Peyer's patch (tissue), 4 donors: ENCODE measurements around the gene CPNE7. TPM values are rescaled to one million over a fixed set of nuclear protein-coding genes. Genes with fewer than 3 reads are reported as not detected.

Experiments
- DNase-seq, 3 donors: peaks; one replicate each; pipeline ENCODE4 v3.0.0-alpha.2; 2017 to 2019
- H3K27ac ChIP-seq, 4 donors: fragments of 200-600 bp; sonication (generic); one replicate each; pipeline ENCODE4 v1.5.1; 2016 to 2019
- H3K27me3 ChIP-seq, 2 donors: fragments of 200-600 bp; sonication (generic); one replicate each; pipeline ENCODE4 v1.5.1; 2019
- H3K36me3 ChIP-seq, 3 donors: fragments of 200-600 bp; sonication (generic); one replicate each; pipeline ENCODE4 v1.5.1; 2016 to 2019
- H3K4me1 ChIP-seq, 4 donors: fragments of 200-600 bp; sonication (generic); one replicate each; pipeline ENCODE4 v1.5.1; 2016 to 2019
- H3K4me3 ChIP-seq, 4 donors: fragments of 200-600 bp; sonication (generic); 1 replicate in 3 of 4; 2 replicates in 1 of 4; pipeline ENCODE4 v1.5.1; 2016 to 2019; ENCODE audit warnings: mild to moderate bottlenecking in 1 of 4
- H3K9me3 ChIP-seq, 4 donors: fragments of 200-600 bp; sonication (generic); one replicate each; pipeline ENCODE4 v1.5.1; 2016 to 2019; ENCODE audit warnings: mild to moderate bottlenecking in 1 of 4
- POLR2A ChIP-seq, 2 donors: fragments of 450-650 bp; IDR thresholded peaks; one replicate each; pipeline ENCODE4 v1.5.1; 2017; ENCODE audit warnings: antibody characterized with exemption in 2 of 2, mild to moderate bottlenecking in 2 of 2, moderate library complexity in 2 of 2
- total RNA-seq, 4 donors: library from RNA; depleted of rRNA; stranded (reverse); fragments of >200 nt; gene quantifications; one replicate each; pipeline ENCODE4 v1.1.0, GENCODE V29; 2016
- TF ChIP-seq, protein P1 (sequence below), 6 experiments: fragments of 450-650 bp in 4 of 6; fragments of 200-600 bp in 2 of 6; sonication (generic) in 1 of 6; IDR thresholded peaks; one replicate each; pipeline ENCODE4 v1.5.1; 2017 to 2019; ENCODE audit warnings: antibody characterized with exemption in 6 of 6, mild to moderate bottlenecking in 3 of 6, moderate library complexity in 1 of 6

Gene CPNE7
- total RNA-seq, 4 donors from 2014 or later, result 7.4 to 48.7 (median 13.5) TPM

DNA sequence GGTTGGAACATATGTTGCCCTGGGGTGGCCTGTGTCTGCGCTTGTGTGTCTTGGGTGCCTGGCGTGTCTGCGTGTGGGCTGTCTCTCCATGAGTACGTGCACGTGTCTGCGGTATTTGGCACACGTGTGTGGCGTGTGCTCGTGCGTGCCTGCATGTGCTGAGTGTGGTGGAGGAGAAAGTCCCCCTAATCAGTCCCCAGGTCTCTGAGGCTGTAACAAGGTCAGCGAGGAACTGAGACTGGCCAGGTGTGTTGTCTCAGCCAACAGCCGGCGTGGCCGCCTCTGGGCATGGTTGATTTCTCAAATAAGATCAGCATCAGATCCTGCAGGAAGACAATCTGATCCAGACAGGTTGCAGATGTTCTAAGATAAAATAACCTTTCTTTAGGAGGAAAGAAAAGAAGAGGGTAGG lies 3.5 kb upstream of the CPNE7 start:
- Histone ChIP-seq H3K36me3 (no peaks in the 10 kb centered on the region), H3K4me1 (peaks cover 0 to 29% (median 14%) of the 10 kb centered on the region in 4 donors), H3K27ac (no peak overlapping the region), H3K9me3 (no peaks in the 10 kb centered on the region), H3K27me3 (peaks cover 0 to 5% of the 10 kb centered on the region in 2 donors), H3K4me3 (no peak overlapping the region)
- no peak for DNase-seq
- TF ChIP-seq, protein P1, sequence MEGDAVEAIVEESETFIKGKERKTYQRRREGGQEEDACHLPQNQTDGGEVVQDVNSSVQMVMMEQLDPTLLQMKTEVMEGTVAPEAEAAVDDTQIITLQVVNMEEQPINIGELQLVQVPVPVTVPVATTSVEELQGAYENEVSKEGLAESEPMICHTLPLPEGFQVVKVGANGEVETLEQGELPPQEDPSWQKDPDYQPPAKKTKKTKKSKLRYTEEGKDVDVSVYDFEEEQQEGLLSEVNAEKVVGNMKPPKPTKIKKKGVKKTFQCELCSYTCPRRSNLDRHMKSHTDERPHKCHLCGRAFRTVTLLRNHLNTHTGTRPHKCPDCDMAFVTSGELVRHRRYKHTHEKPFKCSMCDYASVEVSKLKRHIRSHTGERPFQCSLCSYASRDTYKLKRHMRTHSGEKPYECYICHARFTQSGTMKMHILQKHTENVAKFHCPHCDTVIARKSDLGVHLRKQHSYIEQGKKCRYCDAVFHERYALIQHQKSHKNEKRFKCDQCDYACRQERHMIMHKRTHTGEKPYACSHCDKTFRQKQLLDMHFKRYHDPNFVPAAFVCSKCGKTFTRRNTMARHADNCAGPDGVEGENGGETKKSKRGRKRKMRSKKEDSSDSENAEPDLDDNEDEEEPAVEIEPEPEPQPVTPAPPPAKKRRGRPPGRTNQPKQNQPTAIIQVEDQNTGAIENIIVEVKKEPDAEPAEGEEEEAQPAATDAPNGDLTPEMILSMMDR (IDR thresholded peaks at IDR 0.05), result no peak
- TF ChIP-seq POLR2A (IDR thresholded peaks at IDR 0.05), result no peak

DNA sequence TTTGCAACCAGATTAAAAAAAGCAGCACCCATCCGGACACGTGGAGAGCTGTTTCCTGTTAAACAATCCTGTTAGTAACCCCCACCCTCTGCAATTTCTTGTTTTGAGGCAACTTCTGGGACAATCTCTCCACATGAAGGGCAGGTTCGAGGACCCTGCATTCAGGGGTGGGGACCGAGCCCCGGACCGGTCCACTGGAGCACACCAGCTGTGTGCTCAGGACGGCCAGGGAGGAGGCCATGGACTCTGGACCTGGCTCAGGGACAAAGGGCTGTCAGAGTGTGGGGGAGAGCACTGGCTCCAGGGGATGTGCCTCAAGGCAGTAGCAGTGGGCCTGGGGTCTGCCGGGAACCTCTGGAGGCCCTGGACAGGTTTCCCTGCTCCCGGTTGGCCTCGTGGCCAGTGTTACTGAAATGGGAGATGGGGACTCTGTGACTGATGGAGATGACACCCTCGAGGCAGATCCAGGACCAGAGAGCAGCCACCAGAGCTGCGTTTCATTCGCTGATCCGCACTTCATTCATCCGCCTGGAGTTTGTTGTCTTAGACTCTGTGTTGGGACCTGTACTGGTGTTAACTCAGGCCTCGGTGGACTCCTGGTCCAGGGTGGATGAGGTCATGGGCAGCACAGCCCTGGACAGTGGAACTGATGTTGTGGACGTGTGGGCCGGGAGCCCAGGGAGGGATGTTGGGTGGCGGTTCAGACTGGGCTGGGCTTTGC lies 2.9 kb upstream of the CPNE7 start:
- TF ChIP-seq, protein P1 (IDR thresholded peaks at IDR 0.05), result no peak
- TF ChIP-seq POLR2A (IDR thresholded peaks at IDR 0.05), result no peak
- Histone ChIP-seq H3K4me1 (peaks cover 0 to 29% (median 14%) of the 10 kb centered on the region in 4 donors), H3K27ac (no peak overlapping the region), H3K27me3 (peaks cover 0 to 5% of the 10 kb centered on the region in 2 donors), H3K9me3 (no peaks in the 10 kb centered on the region), H3K4me3 (no peak overlapping the region), H3K36me3 (no peaks in the 10 kb centered on the region)
- peak in 2 of 3 donors; percentile 66 to 77 for DNase-seq

DNA sequence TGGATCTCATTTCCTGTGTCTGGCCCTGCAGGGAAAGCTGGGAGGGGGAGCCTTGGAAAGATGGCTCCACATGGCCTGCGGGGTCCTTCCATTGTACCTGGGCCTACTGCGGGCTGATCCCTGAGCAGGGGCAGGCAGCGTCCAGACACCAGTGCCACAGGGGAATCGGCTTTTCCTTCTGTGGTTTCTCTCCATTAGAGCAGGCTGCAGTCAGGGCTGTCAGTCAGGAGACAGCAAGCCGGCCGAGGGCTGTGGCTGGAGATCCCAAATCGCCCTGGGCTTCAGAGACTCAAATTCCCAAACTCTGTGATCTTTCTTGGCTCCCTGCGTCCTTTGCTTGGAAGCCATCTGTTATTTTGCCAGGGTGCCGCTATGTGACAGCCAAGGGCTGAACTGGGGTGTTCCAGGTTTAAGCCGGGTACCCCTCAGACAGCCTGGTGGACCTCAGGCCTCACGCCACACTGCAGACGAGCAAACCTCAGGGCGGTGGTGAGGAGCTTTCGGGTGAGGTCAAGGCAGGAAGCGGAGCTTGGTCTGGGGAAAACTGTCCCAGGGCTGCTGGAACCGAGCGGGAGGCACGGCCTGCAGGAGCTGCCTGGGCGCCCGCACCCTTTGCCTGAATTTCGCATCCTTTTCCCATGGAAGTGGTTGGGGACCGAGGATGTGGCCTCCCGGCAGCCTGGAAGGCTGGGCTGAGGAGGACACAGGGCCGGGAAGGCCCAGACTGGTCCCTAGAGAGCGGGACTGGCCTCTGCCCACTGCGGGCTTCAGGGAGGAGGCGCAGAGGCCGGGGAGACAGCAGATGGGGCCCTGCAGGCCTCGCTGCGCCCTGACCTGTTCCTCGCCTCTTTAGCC lies 1.5 kb upstream of the CPNE7 start:
- no peaks in the 10 kb centered on the region for H3K36me3 ChIP-seq
- H3K9me3 ChIP-seq, result no peaks in the 10 kb centered on the region
- H3K27ac ChIP-seq, result no peak overlapping the region
- TF ChIP-seq, protein P1 (IDR thresholded peaks at IDR 0.05), result no peak
- TF ChIP-seq POLR2A (IDR thresholded peaks at IDR 0.05), result no peak
- peaks cover 0 to 29% (median 14%) of the 10 kb centered on the region in 4 donors for H3K4me1 ChIP-seq
- no peak for DNase-seq
- H3K27me3 ChIP-seq, result peaks cover 0 to 5% of the 10 kb centered on the region in 2 donors
- peak overlapping the region in 3 of 4 donors; percentile 38 to 46 (median 44) for H3K4me3 ChIP-seq

DNA sequence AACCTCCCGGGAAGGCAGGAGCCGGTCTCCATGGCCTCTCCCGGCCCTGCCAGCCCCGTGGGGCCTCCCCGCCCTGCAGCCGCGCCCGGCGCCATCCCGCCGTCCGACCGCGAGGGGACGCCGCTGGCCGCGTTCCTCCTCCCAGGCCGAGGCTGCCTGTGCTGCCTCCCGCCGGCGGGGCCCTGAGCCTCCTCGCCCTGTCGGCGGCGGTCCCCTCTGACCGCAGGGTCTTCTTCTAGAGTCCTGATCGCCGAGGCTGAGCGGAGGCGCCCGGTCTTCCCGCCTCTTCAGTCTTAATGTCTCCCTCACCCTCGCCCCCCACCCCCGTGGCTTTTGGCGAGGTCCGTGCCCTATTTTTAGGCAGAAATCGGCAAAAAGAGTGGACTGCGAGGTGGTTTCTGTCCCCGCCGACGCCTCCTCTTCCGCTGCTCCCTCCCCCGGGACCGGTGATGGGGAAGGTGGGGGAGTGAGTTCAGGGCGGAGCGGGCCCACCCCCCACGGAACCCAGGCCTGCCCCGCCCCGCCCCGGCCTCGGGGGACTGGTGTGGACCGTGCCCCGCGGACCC lies 794 bp upstream of the CPNE7 start:
- Histone ChIP-seq H3K27me3 (peaks cover 0 to 5% of the 10 kb centered on the region in 2 donors), H3K9me3 (no peaks in the 10 kb centered on the region), H3K4me1 (peaks cover 0 to 29% (median 14%) of the 10 kb centered on the region in 4 donors), H3K4me3 (peak overlapping the region; percentile 16 to 46 (median 41)), H3K27ac (peak overlapping the region in 1 of 4 donors; percentile 7), H3K36me3 (no peaks in the 10 kb centered on the region)
- peak in 2 of 3 donors; percentile 79 to 86 for DNase-seq
- TF ChIP-seq, protein P1 (IDR thresholded peaks at IDR 0.05), result peak; percentile 28 to 96 (median 81)
- no peak for TF ChIP-seq POLR2A (IDR thresholded peaks at IDR 0.05)
